ENCODE measurements around the gene PRKCZ. TPM values are rescaled to one million over a fixed set of nuclear protein-coding genes. Genes with fewer than 3 reads are reported as not detected.

Gene PRKCZ
- total RNA-seq, 1 donor from 2014 or later = 41.6 TPM

- DNase-seq (ENCODE audit: low spot score) = no peak
Observed at GRCh38 chr1:2156866-2157265, 106.7 kb downstream of the PRKCZ start.

- no peak for DNase-seq (ENCODE audit: low spot score)
Observed at GRCh38 chr1:2157856-2158255, 107.6 kb downstream of the PRKCZ start.

GRCh38 chr1:2158272-2158671 lies 108.1 kb downstream of the PRKCZ start:
- no peak for DNase-seq (ENCODE audit: low spot score)

GRCh38 chr1:2159124-2159523 lies 108.9 kb downstream of the PRKCZ start:
- no peak for DNase-seq (ENCODE audit: low spot score)

- no peak for DNase-seq (ENCODE audit: low spot score)
Observed at GRCh38 chr1:2160451-2161300, 110.5 kb downstream of the PRKCZ start.

GRCh38 chr1:2163205-2163604 lies 113.0 kb downstream of the PRKCZ start:
- DNase-seq (ENCODE audit: low spot score) = no peak

- DNase-seq (ENCODE audit: low spot score) = no peak
Observed at GRCh38 chr1:2165646-2166045, 115.4 kb downstream of the PRKCZ start.

- no peak for DNase-seq (ENCODE audit: low spot score)
Observed at GRCh38 chr1:2166254-2166653, 116.0 kb downstream of the PRKCZ start.

GRCh38 chr1:2166695-2167094 lies 116.5 kb downstream of the PRKCZ start:
- no peak for DNase-seq (ENCODE audit: low spot score)

GRCh38 chr1:2168090-2168489 lies 117.9 kb downstream of the PRKCZ start:
- no peak for DNase-seq (ENCODE audit: low spot score)

- no peak for DNase-seq (ENCODE audit: low spot score)
Observed at GRCh38 chr1:2168535-2168934, 118.3 kb downstream of the PRKCZ start.

- DNase-seq (ENCODE audit: low spot score) = no peak
Observed at GRCh38 chr1:2169200-2169836, 119.1 kb downstream of the PRKCZ start.

GRCh38 chr1:2170211-2170610 lies 120.0 kb downstream of the PRKCZ start:
- no peak for DNase-seq (ENCODE audit: low spot score)

GRCh38 chr1:2172012-2172411 lies 121.8 kb downstream of the PRKCZ start:
- DNase-seq (ENCODE audit: low spot score) = no peak

GRCh38 chr1:2172551-2173146 lies 122.4 kb downstream of the PRKCZ start:
- DNase-seq (ENCODE audit: low spot score) = no peak

GRCh38 chr1:2173546-2174347 lies 123.5 kb downstream of the PRKCZ start:
- no peak for DNase-seq (ENCODE audit: low spot score)

GRCh38 chr1:2174348-2175054 lies 124.3 kb downstream of the PRKCZ start:
- no peak for DNase-seq (ENCODE audit: low spot score)

- no peak for DNase-seq (ENCODE audit: low spot score)
Observed at GRCh38 chr1:2175055-2175414, 124.8 kb downstream of the PRKCZ start.

GRCh38 chr1:2175681-2176454 lies 125.7 kb downstream of the PRKCZ start:
- DNase-seq (ENCODE audit: low spot score) = no peak

GRCh38 chr1:2176615-2177014 lies 126.4 kb downstream of the PRKCZ start:
- no peak for DNase-seq (ENCODE audit: low spot score)

- DNase-seq (ENCODE audit: low spot score) = no peak
Observed at GRCh38 chr1:2177541-2177940, 127.3 kb downstream of the PRKCZ start.
